K562 (cell line): ENCODE measurements around the gene PLXNB1. TPM values are rescaled to one million over a fixed set of nuclear protein-coding genes. Genes with fewer than 3 reads are reported as not detected.

Experiments
- ARID2 ChIP-seq: fragments of 450-650 bp; IDR thresholded peaks from 2 replicates; pipeline ENCODE4 v1.6.1; 2017; ENCODE audit warnings: antibody characterized with exemption, mild to moderate bottlenecking
- CTCFL ChIP-seq: IDR thresholded peaks from 2 replicates; pipeline ENCODE4 v1.6.1; 2011; ENCODE audit warnings: borderline replicate concordance, low read depth, mild to moderate bottlenecking, moderate library complexity, low read length; ENCODE audit not compliant: insufficient read depth, poor library complexity, severe bottlenecking
- E2F1 ChIP-seq: sonication (generic); formaldehyde crosslinking; IDR thresholded peaks from 2 replicates; pipeline ENCODE4 v1.8.1; 2023; ENCODE audit warnings: mild to moderate bottlenecking, missing genetic modification reagents, moderate library complexity
- GMEB1 ChIP-seq: fragments of 250-450 bp; sonication (Bioruptor Pico); IDR thresholded peaks from 2 replicates; pipeline ENCODE4 v1.4.0; 2020; ENCODE audit warnings: mild to moderate bottlenecking
- JUND ChIP-seq, 2 experiments: IDR thresholded peaks; 2 replicates in 1 of 2; 3 replicates in 1 of 2; pipeline ENCODE4 v1.6.1; 2011; ENCODE audit warnings: borderline replicate concordance in 2 of 2, low read depth in 2 of 2, low read length in 2 of 2, improper control_type of control experiment in 1 of 2, missing biosample characterization in 1 of 2, missing genetic modification characterization in 1 of 2, missing genetic modification reagents in 1 of 2
- MIER1 ChIP-seq: fragments of 450-650 bp; IDR thresholded peaks from 2 replicates; pipeline ENCODE4 v1.6.1; 2016; ENCODE audit warnings: antibody characterized with exemption, mild to moderate bottlenecking, low read depth
- RAD21 ChIP-seq, 2 experiments: fragments of 250-450 bp in 1 of 2; fragments of 450-650 bp in 1 of 2; sonication (Bioruptor Pico) in 1 of 2; formaldehyde crosslinking in 1 of 2; IDR thresholded peaks in 1 of 2; conservative IDR thresholded peaks in 1 of 2; 2 replicates each; pipeline versions ENCODE4 v1.4.0 to v1.8.0; 2020 to 2022; ENCODE audit warnings: mild to moderate bottlenecking in 2 of 2, moderate library complexity in 1 of 2
- SAFB2 ChIP-seq: fragments of 200-400 bp; formaldehyde crosslinking; IDR thresholded peaks from 2 replicates; pipeline ENCODE4 v1.6.1; 2018; ENCODE audit warnings: borderline replicate concordance, low read length, low read depth, moderate library complexity; ENCODE audit not compliant: severe bottlenecking
- SPI1 ChIP-seq: IDR thresholded peaks from 2 replicates; pipeline ENCODE4 v1.6.1; 2011; ENCODE audit warnings: low read depth, low read length, control low read depth, borderline replicate concordance
- ZKSCAN1 ChIP-seq: fragments of 150-350 bp; IDR thresholded peaks from 2 replicates; pipeline ENCODE4 v1.6.1; 2016; ENCODE audit warnings: low read depth, low read length
- polyA plus RNA-seq, 8 experiments: library from polyadenylated mRNA; depleted of rRNA in 4 of 8; stranded (reverse) in 5 of 8; unstranded in 3 of 8; fragments of >200 nt; fragmentation: Nextera tagmentation in 2 of 8; fragmentation: Illumina TruSeq in 1 of 8; extraction: Ambion mirVana in 2 of 8; extraction: Trizol in 1 of 8; gene quantifications; 2 replicates each; pipeline versions ENCODE4 v1.2.1 to v1.2.3, GENCODE V29; 2011 to 2014; ENCODE audit warnings: inconsistent platforms in 1 of 8, missing spikeins in 1 of 8
- total RNA-seq, 7 experiments: library from RNA; depleted of rRNA in 6 of 7; stranded (reverse); fragments of >200 nt in 6 of 7; fragmentation: Illumina TruSeq in 2 of 7; extraction: Trizol in 2 of 7; gene quantifications; 2 replicates each; pipeline versions ENCODE4 v1.2.1 to v1.2.3, GENCODE V29; 2011 to 2021; ENCODE audit warnings: low replicate concordance in 1 of 7

PLXNB1 gene
- total and polyA plus RNA-seq, 9 of the 15 experiments (the other 6 are each of a cell fraction or from before 2014, with no cell fraction given), result 0.17 to 17.4 (median 6.0) TPM

GRCh38 chr3:48435774-48436476 lies 6.0 kb upstream of the PLXNB1 start (continued):
- peak; percentile 55 for TF ChIP-seq CTCFL
- TF ChIP-seq MIER1, result no peak
- peak; percentile 93 for TF ChIP-seq RAD21 (CRISPR knock-in tag; conservative IDR thresholded peaks at IDR 0.05 in 1 of 2, IDR thresholded peaks at IDR 0.05 in 1 of 2)
- TF ChIP-seq E2F1 (CRISPR knock-in tag), result no peak
- TF ChIP-seq ZKSCAN1, result 0 out of 2 replicates have a peak, but pooled peaks have one; percentile 24
- TF ChIP-seq SAFB2, result no peak
- TF ChIP-seq GMEB1, result no peak
- peak; percentile 40; the same call in 1 of the 2 replicates for TF ChIP-seq JUND (IDR thresholded peaks at IDR 0.05; ENCODE audit: borderline replicate concordance, low read depth, low read length)
- no peak for TF ChIP-seq JUND (tag; IDR thresholded peaks at IDR 0.05; ENCODE audit: borderline replicate concordance, low read depth, low read length)
- peak; percentile 81 for TF ChIP-seq ARID2
- TF ChIP-seq SPI1, result peak; percentile 44; the same call in 1 of the 2 replicates
